ENCODE data around the gene RAD18.

RAD18 gene

DNA sequence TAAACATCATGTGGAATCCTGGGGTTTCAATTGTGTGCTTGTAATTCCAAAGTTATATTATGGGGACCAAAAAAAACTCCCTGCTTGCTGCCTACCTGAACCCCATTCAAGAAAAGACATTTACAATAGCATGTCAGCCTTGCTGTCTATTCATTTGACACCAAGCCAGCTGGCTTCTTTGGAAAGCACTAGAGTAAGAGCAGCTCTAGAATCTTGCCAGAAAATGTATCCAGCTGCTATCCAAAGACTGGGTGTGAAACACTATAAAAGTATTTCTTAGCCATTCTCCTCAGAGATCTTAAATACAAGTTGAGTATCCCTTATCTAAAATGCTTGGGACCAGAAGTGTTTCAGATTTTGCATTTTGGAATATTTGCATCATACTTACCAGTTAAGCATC, 87.4 kb downstream of the RAD18 start:
- no peak for TF ChIP-seq FOXM1 (IDR thresholded peaks at IDR 0.05; ENCODE audit: borderline replicate concordance, low read depth)
- TF ChIP-seq, protein P1, sequence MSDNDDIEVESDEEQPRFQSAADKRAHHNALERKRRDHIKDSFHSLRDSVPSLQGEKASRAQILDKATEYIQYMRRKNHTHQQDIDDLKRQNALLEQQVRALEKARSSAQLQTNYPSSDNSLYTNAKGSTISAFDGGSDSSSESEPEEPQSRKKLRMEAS (IDR thresholded peaks at IDR 0.05) = no peak
- TF ChIP-seq RAD21 (IDR thresholded peaks at IDR 0.05; ENCODE audit: low read depth) = no peak
- TF ChIP-seq TEAD4 (IDR thresholded peaks at IDR 0.05) = no peak
- no peak for TF ChIP-seq CREB1 (IDR thresholded peaks at IDR 0.05; ENCODE audit: low read depth)
- TF ChIP-seq CEBPB (IDR thresholded peaks at IDR 0.05) = no peak
- no peak for TF ChIP-seq ZBTB7A (IDR thresholded peaks at IDR 0.05; ENCODE audit: low read depth)
- TF ChIP-seq, protein P2, sequence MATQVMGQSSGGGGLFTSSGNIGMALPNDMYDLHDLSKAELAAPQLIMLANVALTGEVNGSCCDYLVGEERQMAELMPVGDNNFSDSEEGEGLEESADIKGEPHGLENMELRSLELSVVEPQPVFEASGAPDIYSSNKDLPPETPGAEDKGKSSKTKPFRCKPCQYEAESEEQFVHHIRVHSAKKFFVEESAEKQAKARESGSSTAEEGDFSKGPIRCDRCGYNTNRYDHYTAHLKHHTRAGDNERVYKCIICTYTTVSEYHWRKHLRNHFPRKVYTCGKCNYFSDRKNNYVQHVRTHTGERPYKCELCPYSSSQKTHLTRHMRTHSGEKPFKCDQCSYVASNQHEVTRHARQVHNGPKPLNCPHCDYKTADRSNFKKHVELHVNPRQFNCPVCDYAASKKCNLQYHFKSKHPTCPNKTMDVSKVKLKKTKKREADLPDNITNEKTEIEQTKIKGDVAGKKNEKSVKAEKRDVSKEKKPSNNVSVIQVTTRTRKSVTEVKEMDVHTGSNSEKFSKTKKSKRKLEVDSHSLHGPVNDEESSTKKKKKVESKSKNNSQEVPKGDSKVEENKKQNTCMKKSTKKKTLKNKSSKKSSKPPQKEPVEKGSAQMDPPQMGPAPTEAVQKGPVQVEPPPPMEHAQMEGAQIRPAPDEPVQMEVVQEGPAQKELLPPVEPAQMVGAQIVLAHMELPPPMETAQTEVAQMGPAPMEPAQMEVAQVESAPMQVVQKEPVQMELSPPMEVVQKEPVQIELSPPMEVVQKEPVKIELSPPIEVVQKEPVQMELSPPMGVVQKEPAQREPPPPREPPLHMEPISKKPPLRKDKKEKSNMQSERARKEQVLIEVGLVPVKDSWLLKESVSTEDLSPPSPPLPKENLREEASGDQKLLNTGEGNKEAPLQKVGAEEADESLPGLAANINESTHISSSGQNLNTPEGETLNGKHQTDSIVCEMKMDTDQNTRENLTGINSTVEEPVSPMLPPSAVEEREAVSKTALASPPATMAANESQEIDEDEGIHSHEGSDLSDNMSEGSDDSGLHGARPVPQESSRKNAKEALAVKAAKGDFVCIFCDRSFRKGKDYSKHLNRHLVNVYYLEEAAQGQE (IDR thresholded peaks at IDR 0.05; ENCODE audit: low read depth) = no peak
- TF ChIP-seq, protein P3, sequence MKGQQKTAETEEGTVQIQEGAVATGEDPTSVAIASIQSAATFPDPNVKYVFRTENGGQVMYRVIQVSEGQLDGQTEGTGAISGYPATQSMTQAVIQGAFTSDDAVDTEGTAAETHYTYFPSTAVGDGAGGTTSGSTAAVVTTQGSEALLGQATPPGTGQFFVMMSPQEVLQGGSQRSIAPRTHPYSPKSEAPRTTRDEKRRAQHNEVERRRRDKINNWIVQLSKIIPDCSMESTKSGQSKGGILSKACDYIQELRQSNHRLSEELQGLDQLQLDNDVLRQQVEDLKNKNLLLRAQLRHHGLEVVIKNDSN (IDR thresholded peaks at IDR 0.05) = no peak
- TF ChIP-seq TAF1 (IDR thresholded peaks at IDR 0.05; ENCODE audit: low read depth) = no peak
- TF ChIP-seq YY1 (IDR thresholded peaks at IDR 0.05; ENCODE audit: low read depth) = no peak
- no peak for TF ChIP-seq EGR1 (IDR thresholded peaks at IDR 0.05)
- TF ChIP-seq TCF12 (IDR thresholded peaks at IDR 0.05; ENCODE audit: low read depth) = no peak

DNA sequence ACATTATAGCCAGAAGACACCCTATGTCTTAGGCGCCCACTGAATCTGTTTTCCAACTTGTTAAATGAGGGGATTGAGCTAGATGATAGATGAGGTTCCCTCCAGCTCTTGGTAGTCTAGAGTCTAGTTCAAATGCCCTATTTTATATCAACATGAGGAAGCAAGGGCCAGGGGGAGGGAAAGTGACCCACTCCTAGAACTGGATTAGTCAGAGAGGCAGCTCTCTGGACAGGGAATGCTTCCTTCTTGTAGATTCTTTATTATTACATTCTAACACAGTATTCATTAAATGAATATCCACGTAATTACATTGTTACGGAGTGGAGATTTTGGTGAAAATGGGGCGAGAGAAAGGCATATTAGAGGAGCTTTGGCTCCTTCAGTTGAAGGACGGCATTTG, 89.5 kb downstream of the RAD18 start:
- TF ChIP-seq FOXM1 (IDR thresholded peaks at IDR 0.05; ENCODE audit: borderline replicate concordance, low read depth) = no peak
- TF ChIP-seq YY1 (IDR thresholded peaks at IDR 0.05; ENCODE audit: low read depth) = no peak
- TF ChIP-seq, protein P1 (IDR thresholded peaks at IDR 0.05) = no peak
- TF ChIP-seq, protein P2 (IDR thresholded peaks at IDR 0.05; ENCODE audit: low read depth) = no peak
- no peak for TF ChIP-seq EGR1 (IDR thresholded peaks at IDR 0.05)
- TF ChIP-seq CEBPB (IDR thresholded peaks at IDR 0.05) = no peak
- TF ChIP-seq TAF1 (IDR thresholded peaks at IDR 0.05; ENCODE audit: low read depth) = no peak

DNA sequence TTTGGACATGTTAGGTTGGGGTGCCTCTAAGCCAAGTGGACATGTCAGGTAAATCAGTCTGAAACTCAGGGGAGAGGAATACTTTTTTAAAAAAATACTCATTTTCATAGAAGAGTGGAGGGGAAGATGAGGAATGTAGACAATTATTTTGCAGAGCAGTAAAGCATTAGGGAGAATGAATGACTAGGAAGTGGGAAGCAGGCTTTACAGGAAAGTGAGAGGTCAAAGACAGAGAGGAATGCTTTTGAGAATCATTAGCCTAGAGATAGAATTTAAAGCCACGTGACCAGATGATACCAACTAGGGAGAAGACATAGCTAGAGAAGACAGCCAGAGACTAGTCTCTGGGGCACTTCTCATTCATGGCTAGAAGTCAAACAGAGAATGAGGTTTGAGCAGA, 91.0 kb downstream of the RAD18 start:
- TF ChIP-seq, protein P3 (IDR thresholded peaks at IDR 0.05) = no peak
- TF ChIP-seq TAF1 (IDR thresholded peaks at IDR 0.05; ENCODE audit: low read depth) (no peak), RAD21 (IDR thresholded peaks at IDR 0.05; ENCODE audit: low read depth) (no peak), NFIC (IDR thresholded peaks at IDR 0.05) (no peak), TCF12 (IDR thresholded peaks at IDR 0.05; ENCODE audit: low read depth) (no peak)

DNA sequence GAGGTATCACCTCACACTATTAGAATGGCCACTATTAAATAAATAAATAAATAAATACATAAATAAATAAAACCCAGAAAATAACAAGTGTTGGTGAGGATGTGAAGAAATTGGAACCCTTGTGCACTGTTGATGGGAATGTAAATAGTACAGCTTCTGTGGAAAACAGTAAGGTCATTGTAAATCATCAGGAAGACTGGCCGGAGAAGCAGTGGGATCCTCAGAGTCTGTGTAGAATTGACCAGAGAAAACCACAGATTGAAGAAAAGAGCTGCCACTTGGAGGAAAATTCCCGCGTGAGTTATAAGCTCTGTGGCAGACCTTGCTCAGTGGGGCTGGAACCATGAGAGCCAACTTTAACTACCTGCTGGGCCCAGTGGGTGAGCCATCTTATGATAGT, 92.0 kb downstream of the RAD18 start:
- TF ChIP-seq CEBPB (IDR thresholded peaks at IDR 0.05) (no peak), TAF1 (IDR thresholded peaks at IDR 0.05; ENCODE audit: low read depth) (no peak), TCF12 (IDR thresholded peaks at IDR 0.05; ENCODE audit: low read depth) (no peak), EP300 (IDR thresholded peaks at IDR 0.05; ENCODE audit: borderline replicate concordance) (no peak), ZBTB7A (IDR thresholded peaks at IDR 0.05; ENCODE audit: low read depth) (no peak), NFIC (IDR thresholded peaks at IDR 0.05) (no peak), TEAD4 (IDR thresholded peaks at IDR 0.05) (no peak), EGR1 (IDR thresholded peaks at IDR 0.05) (no peak), RAD21 (IDR thresholded peaks at IDR 0.05; ENCODE audit: low read depth) (no peak), FOXM1 (IDR thresholded peaks at IDR 0.05; ENCODE audit: borderline replicate concordance, low read depth) (no peak)
- TF ChIP-seq, protein P2 (IDR thresholded peaks at IDR 0.05; ENCODE audit: low read depth) = no peak
- TF ChIP-seq, protein P3 (IDR thresholded peaks at IDR 0.05) = no peak
- TF ChIP-seq, protein P1 (IDR thresholded peaks at IDR 0.05) = no peak
